NB4 (cell line): Measurements from ENCODE around the gene CHD3.

Source experiments
- CTCF ChIP-seq: IDR thresholded peaks from one replicate; pipeline ENCODE4 v1.5.1; 2012; ENCODE audit warnings: low read depth, low read length
- POLR2A ChIP-seq: IDR thresholded peaks from 2 replicates; pipeline ENCODE4 v1.6.1; 2011; ENCODE audit warnings: mild to moderate bottlenecking; ENCODE audit not compliant: insufficient read length; ENCODE audit errors: extremely low read depth

DNA sequence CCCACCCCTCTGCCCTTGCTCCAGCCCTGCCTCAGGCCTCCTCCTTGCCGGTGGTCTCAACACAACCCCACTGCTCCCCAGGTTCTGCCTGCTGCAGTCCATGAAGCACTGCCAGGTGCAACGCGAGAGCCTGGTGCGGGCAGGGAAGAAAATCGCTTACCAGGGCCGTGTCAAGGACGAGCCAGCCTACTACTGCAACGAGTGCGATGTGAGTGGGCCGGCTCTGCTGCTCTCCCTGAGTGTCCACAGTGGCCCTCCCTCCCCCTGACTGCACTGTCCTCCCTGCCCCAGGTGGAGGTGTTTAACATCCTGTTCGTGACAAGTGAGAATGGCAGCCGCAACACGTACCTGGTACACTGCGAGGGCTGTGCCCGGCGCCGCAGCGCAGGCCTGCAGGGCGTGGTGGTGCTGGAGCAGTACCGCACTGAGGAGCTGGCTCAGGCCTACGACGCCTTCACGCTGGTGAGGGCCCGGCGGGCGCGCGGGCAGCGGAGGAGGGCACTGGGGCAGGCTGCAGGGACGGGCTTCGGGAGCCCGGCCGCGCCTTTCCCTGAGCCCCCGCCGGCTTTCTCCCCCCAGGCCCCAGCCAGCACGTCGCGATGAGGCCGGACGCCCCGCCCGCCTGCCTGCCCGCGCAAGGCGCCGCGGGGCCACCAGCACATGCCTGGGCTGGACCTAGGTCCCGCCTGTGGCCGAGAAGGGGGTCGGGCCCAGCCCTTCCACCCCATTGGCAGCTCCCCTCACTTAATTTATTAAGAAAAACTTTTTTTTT lies 35.5 kb upstream of the CHD3 start:
- TF ChIP-seq CTCF = no peak
- no peak for TF ChIP-seq POLR2A
